Esophagus muscularis mucosa (tissue), 3 donors: ENCODE measurements around the gene CHCHD6.

ENCODE experiments used
- EP300 ChIP-seq: sonication (generic); formaldehyde crosslinking; IDR thresholded peaks from one replicate; pipeline ENCODE4 v1.6.1; 2017; ENCODE audit warnings: antibody characterized with exemption
- TF ChIP-seq, protein P1 (sequence below), 3 experiments: fragments of 200-600 bp in 2 of 3; fragments of 450-650 bp in 1 of 3; sonication (generic) in 2 of 3; IDR thresholded peaks; one replicate each; pipeline ENCODE4 v1.5.1; 2017 to 2019; ENCODE audit warnings: antibody characterized with exemption in 3 of 3, mild to moderate bottlenecking in 2 of 3, moderate library complexity in 1 of 3

DNA sequence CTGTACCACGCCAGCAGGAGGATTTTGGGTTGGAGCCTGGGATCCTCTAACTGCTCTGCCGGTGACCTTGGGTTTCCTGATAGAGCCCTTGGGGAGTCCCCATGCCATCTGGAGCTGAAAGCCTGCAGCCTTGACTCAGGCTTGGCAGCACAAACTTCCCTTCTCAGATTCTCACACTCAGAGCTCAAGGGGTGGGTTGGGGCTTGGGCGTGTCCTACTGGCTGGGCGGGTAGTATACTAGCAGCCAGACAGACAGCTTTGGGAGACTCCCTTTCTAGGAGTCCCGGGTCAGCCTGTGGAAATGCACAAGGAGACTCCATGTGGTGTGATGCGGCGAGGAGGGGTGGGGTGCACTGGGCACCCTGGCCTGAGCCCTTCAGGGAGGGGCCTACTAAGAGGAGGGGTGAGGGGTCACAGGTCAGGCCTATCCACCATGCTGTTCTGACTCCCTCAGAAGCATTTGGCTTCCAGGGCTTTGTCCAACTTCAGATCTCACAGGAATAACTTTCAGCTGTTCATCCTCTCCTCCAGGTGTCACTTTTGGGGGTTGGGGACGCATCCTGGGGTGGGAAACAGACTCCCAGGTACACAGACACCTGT, 257.3 kb downstream of the CHCHD6 start:
- TF ChIP-seq, protein P1, sequence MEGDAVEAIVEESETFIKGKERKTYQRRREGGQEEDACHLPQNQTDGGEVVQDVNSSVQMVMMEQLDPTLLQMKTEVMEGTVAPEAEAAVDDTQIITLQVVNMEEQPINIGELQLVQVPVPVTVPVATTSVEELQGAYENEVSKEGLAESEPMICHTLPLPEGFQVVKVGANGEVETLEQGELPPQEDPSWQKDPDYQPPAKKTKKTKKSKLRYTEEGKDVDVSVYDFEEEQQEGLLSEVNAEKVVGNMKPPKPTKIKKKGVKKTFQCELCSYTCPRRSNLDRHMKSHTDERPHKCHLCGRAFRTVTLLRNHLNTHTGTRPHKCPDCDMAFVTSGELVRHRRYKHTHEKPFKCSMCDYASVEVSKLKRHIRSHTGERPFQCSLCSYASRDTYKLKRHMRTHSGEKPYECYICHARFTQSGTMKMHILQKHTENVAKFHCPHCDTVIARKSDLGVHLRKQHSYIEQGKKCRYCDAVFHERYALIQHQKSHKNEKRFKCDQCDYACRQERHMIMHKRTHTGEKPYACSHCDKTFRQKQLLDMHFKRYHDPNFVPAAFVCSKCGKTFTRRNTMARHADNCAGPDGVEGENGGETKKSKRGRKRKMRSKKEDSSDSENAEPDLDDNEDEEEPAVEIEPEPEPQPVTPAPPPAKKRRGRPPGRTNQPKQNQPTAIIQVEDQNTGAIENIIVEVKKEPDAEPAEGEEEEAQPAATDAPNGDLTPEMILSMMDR (IDR thresholded peaks at IDR 0.05) = no peak
- TF ChIP-seq EP300 = no peak
